Endothelial cell (in vitro differentiated cells): ENCODE results near the gene FKBP5. TPM values are rescaled to one million over a fixed set of nuclear protein-coding genes. Genes with fewer than 3 reads are reported as not detected.
"Not testable (repeated sequence)": the region's sequence is repeated elsewhere in the genome, so short reads cannot be mapped to it uniquely, and the experiment has no call there.

Source experiments
- DNase-seq: peaks from one replicate; pipeline ENCODE4 v3.0.0; 2021; ENCODE audit warnings: low spot score
- H3K27ac Mint-ChIP-seq: one replicate; pipeline ENCODE4 v1.8.0; 2021; ENCODE audit warnings: mixed read lengths, inconsistent platforms; ENCODE audit not compliant: unreplicated experiment
- H3K27me3 Mint-ChIP-seq: one replicate; pipeline ENCODE4 v1.8.0; 2021; ENCODE audit warnings: mild to moderate bottlenecking, moderate library complexity, mixed read lengths, inconsistent platforms; ENCODE audit not compliant: unreplicated experiment
- H3K36me3 Mint-ChIP-seq: one replicate; pipeline ENCODE4 v1.8.0; 2021; ENCODE audit warnings: mild to moderate bottlenecking, low read depth, mixed read lengths, inconsistent platforms; ENCODE audit not compliant: unreplicated experiment
- H3K4me1 Mint-ChIP-seq: one replicate; pipeline ENCODE4 v1.8.0; 2021; ENCODE audit warnings: mild to moderate bottlenecking, mixed read lengths, inconsistent platforms; ENCODE audit not compliant: unreplicated experiment
- H3K4me3 Mint-ChIP-seq: one replicate; pipeline ENCODE4 v1.8.0; 2021; ENCODE audit warnings: mild to moderate bottlenecking, mixed read lengths, inconsistent platforms; ENCODE audit not compliant: unreplicated experiment
- H3K9me3 Mint-ChIP-seq: one replicate; pipeline ENCODE4 v1.8.0; 2021; ENCODE audit warnings: mixed read lengths, inconsistent platforms; ENCODE audit not compliant: unreplicated experiment
- total RNA-seq: library from RNA; stranded (reverse); fragmentation: NEBNext Ultra II Directional; extraction: Animal tissue kit (Norgen Biotek cat#: 25700); gene quantifications from one replicate; pipeline ENCODE4 v1.2.1, GENCODE V29; 2021; ENCODE audit not compliant: unreplicated experiment
- TF ChIP-seq, protein P1 (sequence below): fragments of 200-600 bp; sonication (generic); IDR thresholded peaks from one replicate; pipeline ENCODE4 v1.5.0; 2021; ENCODE audit warnings: antibody characterized with exemption; ENCODE audit not compliant: unreplicated experiment

Gene FKBP5
- total RNA-seq, 1 donor from 2014 or later, result 7.2 TPM

- H3K4me3 Mint-ChIP-seq, result no peak overlapping the region
- no peak for DNase-seq
- H3K9me3 Mint-ChIP-seq, result no peaks in the 10 kb centered on the region
- TF ChIP-seq, protein P1, sequence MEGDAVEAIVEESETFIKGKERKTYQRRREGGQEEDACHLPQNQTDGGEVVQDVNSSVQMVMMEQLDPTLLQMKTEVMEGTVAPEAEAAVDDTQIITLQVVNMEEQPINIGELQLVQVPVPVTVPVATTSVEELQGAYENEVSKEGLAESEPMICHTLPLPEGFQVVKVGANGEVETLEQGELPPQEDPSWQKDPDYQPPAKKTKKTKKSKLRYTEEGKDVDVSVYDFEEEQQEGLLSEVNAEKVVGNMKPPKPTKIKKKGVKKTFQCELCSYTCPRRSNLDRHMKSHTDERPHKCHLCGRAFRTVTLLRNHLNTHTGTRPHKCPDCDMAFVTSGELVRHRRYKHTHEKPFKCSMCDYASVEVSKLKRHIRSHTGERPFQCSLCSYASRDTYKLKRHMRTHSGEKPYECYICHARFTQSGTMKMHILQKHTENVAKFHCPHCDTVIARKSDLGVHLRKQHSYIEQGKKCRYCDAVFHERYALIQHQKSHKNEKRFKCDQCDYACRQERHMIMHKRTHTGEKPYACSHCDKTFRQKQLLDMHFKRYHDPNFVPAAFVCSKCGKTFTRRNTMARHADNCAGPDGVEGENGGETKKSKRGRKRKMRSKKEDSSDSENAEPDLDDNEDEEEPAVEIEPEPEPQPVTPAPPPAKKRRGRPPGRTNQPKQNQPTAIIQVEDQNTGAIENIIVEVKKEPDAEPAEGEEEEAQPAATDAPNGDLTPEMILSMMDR, result no peak
- no peaks in the 10 kb centered on the region for H3K27me3 Mint-ChIP-seq
- no peak overlapping the region for H3K27ac Mint-ChIP-seq
- no peaks in the 10 kb centered on the region for H3K4me1 Mint-ChIP-seq
- no peaks in the 10 kb centered on the region for H3K36me3 Mint-ChIP-seq
Observed at GRCh38 chr6:35694462-35694861, 5.7 kb upstream of the FKBP5 start.

DNA sequence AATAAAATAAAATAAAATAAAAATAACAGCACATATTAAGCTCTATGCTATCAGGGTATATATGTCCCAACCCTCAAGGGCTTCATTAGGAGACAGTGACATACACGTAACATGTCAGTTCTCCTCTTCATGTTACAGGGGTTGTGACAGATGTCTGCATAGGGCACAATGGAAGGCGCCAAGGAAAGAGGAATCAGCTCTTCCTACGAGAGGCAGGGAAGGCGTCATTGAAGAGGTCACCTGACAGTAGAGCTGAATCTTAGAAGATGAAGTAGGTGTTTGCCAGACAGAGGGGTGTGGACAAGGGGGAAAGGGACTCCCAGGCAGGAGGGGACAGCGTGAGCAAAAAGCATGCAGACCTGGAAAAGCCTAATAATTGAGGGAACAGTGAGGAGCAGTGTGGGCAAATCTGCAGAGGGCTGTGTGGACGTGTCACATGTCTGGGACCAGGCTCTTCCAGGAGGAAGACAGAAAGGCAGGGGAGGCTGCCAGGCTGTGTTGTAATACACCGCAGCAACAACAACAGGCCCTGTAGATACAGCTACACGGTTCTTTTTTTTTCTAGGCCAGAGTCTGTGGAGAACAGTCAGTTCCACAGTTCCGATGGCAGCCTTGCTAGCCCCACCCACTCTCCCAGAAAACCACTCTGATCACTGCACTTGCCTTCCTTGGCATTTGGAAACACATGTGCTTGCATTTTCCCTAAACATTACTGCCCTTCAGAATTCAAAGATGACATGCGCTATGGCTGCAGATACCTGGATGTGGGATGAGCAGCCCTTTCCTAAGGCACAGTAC lies 2.5 kb upstream of the FKBP5 start:
- TF ChIP-seq, protein P1, result no peak
- H3K36me3 Mint-ChIP-seq, result no peaks in the 10 kb centered on the region
- H3K4me1 Mint-ChIP-seq, result peaks cover 3% of the 10 kb centered on the region
- no peak overlapping the region for H3K27ac Mint-ChIP-seq
- no peak overlapping the region for H3K4me3 Mint-ChIP-seq
- no peaks in the 10 kb centered on the region for H3K9me3 Mint-ChIP-seq
- DNase-seq, result no peak
- peaks cover 3% of the 10 kb centered on the region for H3K27me3 Mint-ChIP-seq

DNA sequence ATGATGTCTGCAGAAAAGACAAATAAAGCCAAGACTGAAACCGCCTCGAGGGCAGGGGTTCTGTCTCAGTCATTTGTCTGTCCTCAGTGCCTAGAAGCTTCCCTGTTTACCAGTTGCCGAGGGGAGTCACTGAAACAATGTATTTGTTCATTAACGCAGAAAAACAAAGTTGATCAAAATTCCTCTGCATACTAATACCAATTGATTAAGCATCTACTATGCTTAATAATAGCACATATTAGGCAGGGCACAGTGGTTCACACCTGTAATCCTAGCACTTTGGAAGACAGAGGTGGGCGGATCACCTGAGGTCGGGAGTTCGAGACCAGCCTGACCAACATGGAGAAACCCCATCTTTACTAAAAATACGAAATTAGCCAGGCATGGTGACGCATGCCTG lies 1.8 kb upstream of the FKBP5 start:
- H3K27me3 Mint-ChIP-seq, result peaks cover 3% of the 10 kb centered on the region
- no peak for DNase-seq
- TF ChIP-seq, protein P1, result no peak
- H3K27ac Mint-ChIP-seq, result no peak overlapping the region
- no peak overlapping the region for H3K4me3 Mint-ChIP-seq
- no peaks in the 10 kb centered on the region for H3K36me3 Mint-ChIP-seq
- no peaks in the 10 kb centered on the region for H3K9me3 Mint-ChIP-seq
- peaks cover 3% of the 10 kb centered on the region for H3K4me1 Mint-ChIP-seq

GRCh38 chr6:35690006-35690405 lies 1.3 kb upstream of the FKBP5 start:
- DNase-seq, H3K36me3 Mint-ChIP-seq: not testable (repeated sequence)
- peak overlapping the region; percentile 62 for H3K4me3 Mint-ChIP-seq

DNA sequence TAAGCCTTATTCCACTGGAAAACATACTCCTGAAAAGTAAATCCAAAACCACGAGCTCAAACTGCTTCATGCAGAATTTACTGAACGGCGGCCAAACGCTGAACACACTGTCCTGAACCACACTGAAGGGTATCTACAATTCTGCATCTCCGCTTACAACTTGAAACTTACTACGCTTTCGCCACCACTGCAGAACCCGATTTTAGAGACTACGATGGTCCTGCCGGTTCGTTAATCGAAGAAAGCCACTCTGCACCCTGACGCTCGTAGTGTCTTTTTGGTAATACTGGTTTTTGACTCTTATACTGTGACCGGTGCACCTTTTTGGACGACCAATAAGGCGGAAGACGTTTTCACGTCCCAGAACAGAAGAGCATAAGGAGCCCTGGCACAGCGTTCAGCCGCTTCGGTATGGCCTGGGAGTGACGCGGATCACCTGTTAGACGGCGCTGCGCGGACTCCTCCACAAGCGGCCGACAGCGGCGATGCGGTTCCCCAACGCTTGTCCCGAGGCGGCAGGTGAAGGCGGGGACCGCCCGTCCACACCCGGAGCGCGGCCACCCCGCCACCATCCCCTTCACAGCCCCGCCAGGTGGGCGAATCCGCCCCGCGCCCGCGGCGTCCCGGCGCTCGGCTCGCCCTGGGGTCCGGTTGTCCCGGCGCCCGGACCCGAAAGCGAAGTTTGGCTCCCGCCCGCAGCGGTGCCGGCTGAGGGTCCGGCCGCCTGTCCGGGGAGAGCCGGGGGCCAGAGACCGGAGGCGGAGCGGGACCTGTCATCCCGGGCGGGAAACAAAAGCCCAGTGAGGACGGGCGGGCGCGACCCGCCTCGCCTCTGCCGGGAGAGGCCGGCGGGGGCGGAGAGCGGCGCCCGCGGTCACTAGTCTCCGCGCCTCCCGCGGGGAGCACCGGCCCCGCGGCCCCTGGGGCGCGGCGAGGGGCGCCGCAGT lies 784 bp downstream of the FKBP5 start:
- TF ChIP-seq, protein P1, result no peak
- Mint-ChIP-seq H3K27me3 (peaks cover 3% of the 10 kb centered on the region), H3K27ac (peak overlapping the region; percentile 70), H3K4me1 (peaks cover 3% of the 10 kb centered on the region), H3K4me3 (peak overlapping the region; percentile 93), H3K36me3 (no peaks in the 10 kb centered on the region), H3K9me3 (no peaks in the 10 kb centered on the region)
- DNase-seq, result peak; percentile 40

More at GRCh38 chr6:35690006-35690405, 1.3 kb upstream of the FKBP5 start:
- H3K9me3 Mint-ChIP-seq, H3K4me1 Mint-ChIP-seq, H3K27ac Mint-ChIP-seq, H3K27me3 Mint-ChIP-seq: not testable (repeated sequence)
